Effector CD8-positive, alpha-beta T cell (primary cell): ENCODE data around the gene C9.
"Not testable (repeated sequence)": the region's sequence is repeated elsewhere in the genome, so short reads cannot be mapped to it uniquely, and the experiment has no call there.

Source experiments
- DNase-seq: peaks from one replicate; lab custom pipeline; 2025; lab: John Stamatoyannopoulos, UW

Gene C9

DNA sequence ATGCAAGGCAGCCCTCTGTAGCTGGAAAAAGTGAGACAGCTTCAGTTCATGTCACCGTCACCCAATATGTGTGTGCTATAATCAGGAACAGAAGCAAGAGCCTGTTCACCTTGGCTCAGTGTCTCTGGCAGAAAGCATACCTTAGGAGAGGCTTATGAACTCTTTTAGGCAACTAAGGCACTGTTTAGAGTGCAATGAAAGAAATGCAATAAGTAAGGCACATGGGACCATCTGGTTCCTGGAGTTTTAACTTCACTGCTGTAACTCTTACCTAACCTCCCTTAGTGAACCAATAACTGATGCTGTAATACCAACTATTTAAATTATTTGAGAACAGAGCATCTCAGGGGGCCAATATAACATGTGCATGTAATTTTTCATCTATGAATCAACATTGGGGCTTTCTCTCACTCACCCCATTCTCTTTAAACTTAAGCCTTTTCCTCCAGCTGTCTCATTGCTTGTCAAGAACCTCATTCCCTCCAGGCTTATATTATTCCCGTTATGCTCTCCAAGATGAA is 32.4 kb downstream of the C9 start:
- DNase-seq = no peak

DNA sequence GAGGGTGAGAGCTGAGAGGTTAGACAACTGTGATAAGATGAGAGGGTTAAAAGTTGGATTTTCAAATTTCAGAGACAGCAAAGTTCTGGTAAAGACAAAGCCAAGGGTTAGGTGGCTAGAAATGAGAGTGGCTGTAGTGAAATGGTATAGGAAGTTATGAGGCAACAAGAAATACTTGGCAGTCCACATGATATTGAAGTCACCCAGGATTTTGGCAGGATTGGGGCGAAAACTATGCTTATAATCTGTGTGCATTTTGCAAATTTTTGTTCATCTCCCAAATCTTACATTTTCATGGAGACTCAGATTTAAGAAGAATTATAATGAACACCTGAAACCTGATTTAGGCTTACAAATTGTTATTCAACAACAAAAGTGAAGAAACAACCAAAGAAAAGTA is 35.6 kb downstream of the C9 start:
- no peak for DNase-seq

DNA sequence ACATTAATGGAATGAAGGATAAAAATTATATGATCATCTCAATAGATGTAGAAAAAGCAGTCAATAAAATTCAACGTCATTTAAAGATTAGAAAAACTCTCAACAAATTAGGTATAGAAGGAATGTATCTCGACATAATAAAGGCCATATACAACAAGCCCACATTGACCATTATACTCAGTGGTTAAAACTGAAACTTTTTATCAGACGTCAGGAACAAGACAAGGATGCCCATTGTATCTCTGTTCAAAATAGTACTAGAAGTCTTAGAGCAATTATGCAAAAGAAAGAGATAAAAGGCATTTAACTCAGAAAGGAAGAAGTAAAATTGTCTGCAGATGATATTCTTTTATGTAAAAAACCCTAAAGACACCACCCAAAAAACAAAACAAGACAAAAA is 40.8 kb downstream of the C9 start:
- no peak for DNase-seq

DNA sequence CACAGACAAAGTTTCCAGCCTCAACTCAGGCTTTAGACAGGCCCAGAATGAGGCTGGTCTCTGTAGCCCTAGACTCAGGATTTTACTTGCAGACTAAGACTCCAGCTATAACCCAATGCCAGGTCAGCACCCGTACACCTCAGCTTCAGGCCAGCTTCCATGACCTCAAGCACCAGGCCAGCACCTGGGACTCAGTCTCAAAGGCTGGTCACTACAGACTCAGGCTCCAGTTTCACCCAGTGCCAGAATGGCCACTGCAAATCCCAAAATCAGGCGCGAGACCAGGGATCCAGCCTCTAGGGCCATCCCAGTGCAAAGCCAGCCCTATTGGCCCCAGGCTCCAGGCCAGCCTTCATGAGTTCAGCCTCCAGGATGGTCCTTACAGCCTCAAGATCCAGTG is 44.9 kb downstream of the C9 start:
- DNase-seq = no peak

DNA sequence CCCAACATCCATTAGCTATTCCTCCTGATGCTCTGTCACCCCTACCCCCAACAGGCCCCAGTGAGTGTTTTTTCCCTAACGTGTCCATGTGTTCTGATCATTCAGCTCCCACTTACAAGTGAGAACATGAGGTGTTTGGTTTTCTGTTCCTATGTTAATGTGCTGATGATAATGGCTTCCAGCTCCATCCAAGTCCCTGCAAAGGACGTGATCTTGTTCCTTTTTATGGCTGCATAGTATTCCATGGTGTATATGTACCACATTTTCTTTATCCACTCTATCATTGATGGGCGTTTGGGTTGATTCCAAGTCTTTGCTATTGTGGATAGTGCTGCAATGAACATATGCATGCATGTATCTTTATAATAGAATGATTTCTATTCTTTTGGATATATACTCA is 47.8 kb downstream of the C9 start:
- DNase-seq = not testable (repeated sequence)

DNA sequence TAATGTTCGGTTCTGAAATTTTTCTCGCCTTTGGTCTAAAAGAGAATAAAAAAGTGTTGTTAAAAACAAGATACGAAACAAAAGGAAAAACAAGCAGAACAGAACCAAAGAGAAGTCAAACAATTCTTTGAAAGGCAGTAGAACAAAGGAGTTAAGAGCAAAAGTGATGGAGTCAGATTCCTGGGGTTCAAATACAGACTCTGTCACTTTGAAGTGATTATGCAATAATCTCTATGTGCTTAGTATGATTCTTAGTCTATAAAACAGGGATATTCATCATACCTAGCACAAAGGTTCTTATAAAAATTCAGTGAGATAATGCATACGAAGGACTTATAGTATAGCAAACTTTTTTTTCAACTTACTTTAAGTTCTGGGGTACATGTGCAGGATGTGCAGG is 48.3 kb downstream of the C9 start:
- no peak for DNase-seq

DNA sequence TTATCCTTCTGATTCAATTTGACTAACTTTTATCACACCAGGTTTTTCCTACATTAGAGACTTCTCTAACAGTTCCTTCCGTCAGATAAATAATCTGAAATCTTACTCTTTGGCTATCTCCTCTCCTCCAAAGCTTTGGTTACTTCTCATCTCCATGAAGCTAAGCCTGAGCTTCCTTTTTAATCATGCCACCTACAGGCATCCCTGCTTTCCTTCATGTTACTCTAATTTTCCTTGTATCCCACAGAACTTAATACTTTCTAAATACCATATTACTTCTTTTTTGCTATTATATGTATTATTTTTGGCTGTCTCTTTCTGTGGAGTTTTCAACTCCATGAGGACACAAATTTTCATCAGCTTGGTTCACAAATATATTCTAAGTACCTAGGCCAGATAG is 49.7 kb downstream of the C9 start:
- no peak for DNase-seq

DNA sequence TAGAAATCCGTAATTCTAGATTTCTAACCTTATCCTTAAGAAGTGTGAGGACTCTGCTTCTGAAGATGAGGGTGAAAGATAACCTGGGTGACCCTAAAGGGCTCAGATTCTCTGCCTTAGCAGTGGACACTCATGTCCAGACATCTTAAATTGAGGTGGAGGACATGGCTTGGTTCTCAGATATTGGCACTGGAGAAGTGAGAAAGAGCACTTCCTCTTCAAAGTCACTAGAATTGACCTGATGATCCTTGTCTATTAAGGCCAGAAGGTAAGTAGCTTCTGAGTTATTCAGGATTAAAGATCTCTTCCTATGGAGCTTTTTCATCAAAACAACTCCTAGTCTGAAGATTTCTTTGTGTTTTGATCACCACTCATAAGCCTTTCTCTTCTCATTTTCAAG is 54.8 kb downstream of the C9 start:
- no peak for DNase-seq

DNA sequence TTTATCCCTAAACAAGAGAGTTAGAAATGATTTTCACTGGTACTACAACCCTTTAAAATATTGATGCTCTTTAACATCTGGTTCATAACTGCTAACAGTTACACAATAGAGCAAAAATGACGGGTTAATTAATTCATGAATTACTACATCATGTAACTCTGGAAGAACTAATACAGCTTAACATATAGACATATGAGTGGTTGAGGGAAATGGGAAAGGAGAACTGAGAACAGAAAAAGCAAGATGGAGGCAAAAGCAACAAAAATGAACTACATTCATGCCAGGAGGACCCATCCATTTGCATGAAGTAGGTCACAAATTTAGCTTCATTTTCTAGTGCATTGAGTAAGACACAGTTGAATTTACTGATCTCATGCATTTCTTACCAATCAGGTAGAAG is 61.8 kb downstream of the C9 start:
- no peak for DNase-seq

DNA sequence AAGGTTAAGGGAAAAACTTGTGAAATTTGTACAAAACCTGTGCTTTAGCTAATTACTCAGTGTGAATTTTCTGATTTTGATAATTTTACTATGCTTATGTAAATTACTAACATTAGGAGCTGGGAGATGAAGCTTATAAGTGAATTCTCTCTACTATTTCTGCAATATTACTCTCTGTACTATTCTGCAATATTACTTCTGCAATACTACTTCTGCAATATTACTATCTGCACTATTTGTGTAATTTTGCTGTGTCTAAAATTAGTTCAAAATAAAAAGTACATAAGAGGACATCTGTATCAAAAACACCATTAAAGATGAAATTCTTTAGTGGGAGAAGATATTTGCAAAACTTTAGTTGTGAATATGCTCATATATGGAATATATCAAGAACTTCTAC is 62.9 kb downstream of the C9 start:
- no peak for DNase-seq

DNA sequence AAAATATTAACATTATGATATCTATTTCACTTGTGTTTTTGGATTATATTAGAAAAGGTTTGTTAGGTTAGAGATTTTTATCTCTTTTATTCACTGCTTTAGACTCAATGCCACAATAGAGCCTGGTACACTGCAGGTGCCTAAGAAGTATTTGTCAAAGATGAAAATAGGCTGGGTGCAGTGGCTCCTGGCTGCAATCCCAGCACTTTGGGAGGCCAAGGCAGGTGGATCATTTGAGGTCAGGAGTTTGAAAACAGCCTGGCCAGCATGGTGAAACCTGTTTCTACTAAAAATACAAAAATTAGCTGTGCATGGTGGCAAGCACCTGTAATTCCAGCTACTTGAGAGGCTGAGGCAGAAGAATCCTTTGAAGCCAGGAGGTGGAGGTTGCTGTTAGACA is 64.3 kb downstream of the C9 start:
- DNase-seq = no peak

DNA sequence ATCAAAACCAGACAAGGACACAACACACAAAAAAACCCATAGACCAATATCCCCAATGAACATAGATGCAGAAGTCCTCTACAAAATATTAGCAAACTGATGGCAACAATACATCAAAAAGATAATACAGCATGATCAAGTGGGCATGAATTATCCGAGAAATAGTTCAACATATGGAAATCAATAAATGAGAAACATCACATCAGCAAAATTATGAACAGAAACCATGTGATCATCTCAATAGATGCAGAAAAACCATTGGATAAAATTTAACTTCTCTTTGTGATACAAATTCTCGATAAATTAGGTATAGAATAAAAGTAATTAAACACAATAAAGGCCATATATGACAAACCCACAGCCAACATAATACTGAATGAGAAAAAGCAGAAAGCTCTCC is 69.6 kb downstream of the C9 start:
- no peak for DNase-seq

DNA sequence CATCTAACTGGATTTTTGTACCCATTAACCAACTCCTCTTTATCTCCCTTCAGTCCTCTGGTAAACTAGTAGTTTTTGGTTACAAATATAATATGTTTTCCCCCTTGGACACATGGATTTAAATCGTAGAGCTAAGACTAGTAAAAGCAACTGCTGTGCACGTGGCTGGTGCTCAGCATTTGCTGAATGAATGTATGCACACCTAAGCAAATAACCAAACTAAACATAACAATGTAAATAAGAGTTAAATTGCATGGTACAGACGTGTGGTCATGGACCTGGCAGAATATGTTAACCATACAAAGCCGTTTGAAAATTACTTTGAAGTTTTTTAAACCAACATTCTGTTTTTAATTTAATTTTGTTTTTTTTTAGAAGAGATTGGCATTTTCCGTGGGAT is 79.7 kb downstream of the C9 start:
- no peak for DNase-seq

DNA sequence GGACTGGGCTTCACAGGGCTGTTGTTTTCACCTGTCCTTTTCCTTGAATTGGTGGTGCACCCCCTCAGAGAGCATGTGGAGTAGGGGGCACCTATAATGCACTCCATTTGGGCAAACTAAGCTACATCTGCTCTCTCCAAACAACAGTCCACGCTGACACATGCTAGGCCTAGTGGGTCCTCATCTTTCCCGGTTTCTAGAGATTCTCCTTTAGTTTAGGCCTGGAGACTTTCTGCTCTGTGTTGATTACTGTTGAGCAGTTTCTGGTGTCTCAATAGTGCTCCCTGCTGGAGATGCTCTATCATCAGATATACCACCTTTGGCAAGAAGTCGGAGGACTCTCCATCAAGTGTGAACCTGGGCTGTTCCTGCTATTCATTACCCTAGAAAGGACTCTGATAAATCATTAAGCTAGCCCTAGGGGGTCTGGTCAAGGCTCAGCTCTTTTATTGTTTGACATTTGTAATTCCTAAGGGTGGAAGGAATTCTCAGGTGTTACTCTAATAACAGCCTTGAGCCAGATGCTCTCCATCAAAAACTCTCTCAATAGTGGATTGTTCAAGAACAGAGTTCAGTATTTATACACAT is 81.0 kb downstream of the C9 start:
- peak; percentile 10 for DNase-seq

DNA sequence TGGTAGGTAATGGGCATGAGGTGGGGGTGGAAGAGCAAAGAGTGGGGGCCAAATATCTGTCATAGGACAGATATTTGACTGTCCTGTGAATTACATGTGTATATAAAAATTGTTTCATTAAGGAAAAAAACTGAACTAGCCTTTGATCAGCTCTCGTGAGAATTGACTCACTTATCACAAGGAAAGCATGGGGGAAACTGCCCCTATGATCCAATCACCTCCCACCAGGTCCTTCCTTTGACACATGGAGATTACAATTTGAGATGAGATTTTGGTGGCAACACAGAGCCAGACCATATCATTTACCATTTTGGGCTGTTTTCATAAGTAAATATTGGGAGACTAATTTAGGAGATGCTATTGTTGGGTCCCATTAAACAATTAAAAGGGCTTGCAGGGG is 81.7 kb downstream of the C9 start:
- no peak for DNase-seq

DNA sequence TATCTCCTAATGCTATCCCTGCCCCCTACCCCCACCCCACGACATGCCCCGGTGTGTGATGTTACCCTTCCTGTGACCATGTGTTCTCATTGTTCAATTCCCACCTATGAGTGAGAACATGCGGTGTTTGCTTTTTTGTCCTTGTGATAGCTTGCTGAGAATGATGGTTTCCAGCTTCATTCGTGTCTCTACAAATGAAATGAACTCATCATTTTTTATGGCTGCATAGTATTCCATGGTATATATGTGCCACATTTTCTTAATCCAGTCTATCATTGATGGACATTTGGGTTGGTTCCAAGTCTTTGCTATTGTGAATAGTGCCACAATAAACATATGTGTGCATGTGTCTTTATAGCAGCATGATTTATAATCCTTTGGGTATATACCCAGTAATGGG is 88.4 kb downstream of the C9 start:
- not testable (repeated sequence) for DNase-seq

DNA sequence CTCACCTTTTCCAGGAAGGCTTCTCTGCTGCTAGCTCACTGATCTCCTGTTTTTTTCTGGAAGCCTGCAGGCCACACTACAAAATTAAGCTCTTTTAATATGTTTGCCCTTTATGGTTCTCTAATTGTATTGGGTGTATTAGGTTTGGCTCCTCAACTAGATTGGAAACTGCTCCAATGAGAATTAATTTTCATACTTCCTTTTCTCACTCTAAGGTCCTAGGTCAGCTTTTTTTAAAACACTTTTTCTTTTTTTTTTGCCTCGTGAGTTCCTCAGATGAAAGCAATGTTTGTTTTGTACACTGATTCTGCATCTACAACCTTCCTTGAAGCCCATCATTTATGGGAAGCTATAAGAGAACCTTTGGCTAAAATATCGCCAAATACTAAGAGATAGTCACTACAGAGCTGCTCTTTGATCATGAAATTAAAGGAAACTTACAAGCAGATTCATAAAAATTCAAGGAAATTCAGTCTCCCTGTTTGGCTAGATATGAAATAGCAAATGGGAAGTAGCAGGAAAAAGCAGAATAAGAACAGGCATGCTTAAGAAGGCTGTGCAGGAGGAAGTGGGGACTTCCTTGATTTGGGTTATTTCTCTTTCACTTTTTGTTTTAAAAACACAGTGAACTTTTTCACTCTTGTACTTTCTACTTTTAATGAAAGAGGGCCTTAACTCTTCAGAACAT is 89.8 kb downstream of the C9 start:
- no peak for DNase-seq

DNA sequence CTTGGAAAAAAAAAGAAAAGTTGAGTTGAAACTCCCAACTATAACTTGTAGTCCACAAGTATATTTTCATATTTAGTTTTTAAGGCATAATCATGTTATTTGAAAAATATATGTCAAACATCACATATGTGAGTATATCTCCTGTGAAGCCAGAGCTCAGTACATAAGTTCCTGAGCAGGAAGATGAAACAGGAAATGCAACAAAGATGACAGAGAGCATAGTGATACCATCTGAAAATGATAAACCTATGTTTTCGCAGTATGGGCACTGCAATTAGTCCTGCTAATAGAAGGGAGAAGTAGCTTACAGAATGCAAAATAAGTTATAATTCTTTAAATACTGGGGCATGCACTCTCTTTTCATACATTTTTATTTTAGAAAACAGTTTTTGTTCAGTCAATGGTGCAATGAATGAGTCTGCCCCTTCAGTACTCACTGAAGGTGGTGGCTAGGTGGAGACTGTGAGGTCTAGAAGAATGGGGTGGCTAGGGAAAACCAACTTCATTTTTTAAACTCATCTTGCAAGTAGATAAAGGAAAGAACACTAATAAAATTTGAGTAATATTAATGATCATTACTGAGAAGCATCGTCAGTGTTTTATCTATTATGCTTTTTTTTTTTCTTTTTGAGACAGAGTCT is 90.9 kb downstream of the C9 start:
- no peak for DNase-seq

DNA sequence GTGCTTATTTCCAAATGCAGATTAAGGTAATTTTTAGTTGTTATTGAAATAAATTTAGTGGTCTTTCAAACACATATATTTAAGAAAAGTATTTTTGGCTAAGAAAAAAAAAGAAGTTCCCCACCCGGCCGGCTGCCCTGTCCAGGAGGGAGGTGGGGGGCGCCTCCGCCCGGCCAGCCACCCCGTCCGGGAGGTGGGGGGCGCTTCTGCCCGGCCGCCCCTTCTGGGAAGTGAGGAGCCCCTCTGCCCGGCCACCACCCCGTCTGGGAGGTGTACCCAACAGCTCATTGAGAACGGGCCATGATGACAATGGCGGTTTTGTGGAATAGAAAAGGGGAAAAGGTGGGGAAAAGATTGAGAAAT is 91.4 kb downstream of the C9 start:
- not testable (repeated sequence) for DNase-seq

DNA sequence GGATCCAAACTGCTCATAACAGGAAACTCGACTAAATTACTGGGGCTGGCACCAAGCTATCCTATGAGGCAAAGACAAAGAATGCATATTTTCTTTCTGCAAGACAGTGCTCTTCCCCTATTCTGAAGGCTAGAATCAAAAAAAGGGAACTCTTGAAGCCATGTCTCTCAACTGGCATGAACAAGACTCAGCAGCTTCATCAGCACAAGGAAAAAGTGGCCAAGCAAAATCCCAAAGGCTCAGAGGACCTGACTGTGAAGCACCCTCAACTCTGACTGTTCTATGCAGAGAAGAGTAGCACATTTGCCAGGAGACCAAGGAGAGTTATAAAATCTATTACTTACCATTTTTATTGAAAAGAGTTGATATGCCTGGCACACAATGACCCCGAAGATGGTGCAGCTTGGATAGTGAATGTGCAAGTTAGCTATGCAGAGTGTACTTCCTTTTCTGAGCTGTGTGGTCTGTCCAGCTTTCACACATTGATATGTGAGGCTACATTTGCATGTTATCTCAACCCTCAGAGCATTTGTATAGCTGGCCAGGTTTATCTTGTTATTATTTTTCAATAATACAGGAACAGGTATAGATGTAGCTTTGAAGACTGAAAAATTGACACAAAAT is 94.0 kb downstream of the C9 start:
- DNase-seq = no peak

DNA sequence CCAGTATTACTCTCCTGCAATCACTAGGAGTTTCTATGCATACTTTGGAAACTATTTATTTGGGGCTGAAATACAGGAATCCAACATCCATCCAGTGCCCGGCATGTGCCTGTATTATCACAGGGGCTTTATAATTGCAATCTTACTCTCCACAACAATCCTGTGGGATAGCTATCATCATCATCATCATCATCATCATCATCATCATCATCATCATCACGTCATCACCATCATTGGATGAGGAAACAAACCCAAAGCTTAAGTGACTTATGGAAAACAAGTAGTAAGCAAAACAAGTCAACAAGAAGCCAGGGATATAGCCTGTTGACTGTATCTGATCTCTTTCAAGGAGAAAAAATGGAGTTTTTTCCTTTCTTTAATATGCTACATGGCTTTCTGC is 97.1 kb downstream of the C9 start:
- no peak for DNase-seq

DNA sequence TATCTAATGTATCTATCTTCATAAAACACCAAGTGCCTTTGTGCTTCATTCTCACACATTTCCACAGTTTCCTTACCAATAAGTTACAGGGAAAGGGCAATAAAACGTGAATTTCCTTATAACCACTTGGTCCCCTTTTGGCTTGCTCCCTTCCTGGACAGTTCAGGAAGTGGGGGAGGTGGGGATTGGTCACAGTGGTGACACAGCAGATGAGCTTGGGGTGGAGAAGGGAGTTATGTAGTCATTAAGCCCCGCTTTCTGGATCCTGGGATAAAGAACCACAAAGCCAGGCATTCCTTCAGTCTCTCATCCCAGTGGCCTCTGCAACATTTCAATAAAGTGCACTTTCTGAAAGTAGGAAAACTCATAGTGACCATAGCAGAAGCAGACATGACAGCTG is 97.9 kb downstream of the C9 start:
- no peak for DNase-seq

DNA sequence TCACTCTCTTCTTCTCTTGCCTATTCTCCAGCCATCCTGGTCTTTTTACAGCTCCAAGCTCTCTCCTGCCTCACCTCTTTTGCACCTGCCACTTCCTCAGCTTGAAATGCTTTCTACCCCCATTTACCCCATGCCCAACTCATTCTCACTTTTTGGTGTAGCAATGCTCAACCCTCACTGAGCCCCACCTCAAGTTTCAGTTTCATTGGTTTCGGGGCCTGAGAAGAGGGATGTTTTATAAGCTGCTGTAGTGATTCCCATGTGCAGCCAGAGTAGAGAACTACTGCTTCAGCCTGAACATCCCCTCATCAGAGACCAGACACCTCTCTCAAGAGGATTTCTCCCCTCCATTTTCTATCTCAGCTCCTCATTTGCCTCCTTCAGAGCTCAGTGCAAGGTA is 99.8 kb downstream of the C9 start:
- no peak for DNase-seq
